Airway epithelial cell (primary cell): ENCODE results near the gene ZKSCAN3. TPM values are rescaled to one million over a fixed set of nuclear protein-coding genes. Genes with fewer than 3 reads are reported as not detected.

Experiments
- total RNA-seq: library from RNA; depleted of rRNA; stranded (reverse); fragments of >200 nt; gene quantifications from 2 replicates; pipeline ENCODE4 v1.2.3, GENCODE V29; 2015

Gene ZKSCAN3
- 2.2 and 3.7 TPM in 2 replicates for total RNA-seq

GRCh38 chr6:28349892-28350737 is at the start of gene ZKSCAN3:
Gene ZKSCAN3, plus strand, starts transcription at chr6:28349947. Its CDS starts 9,640 bp downstream, at chr6:28359587.

DNA sequence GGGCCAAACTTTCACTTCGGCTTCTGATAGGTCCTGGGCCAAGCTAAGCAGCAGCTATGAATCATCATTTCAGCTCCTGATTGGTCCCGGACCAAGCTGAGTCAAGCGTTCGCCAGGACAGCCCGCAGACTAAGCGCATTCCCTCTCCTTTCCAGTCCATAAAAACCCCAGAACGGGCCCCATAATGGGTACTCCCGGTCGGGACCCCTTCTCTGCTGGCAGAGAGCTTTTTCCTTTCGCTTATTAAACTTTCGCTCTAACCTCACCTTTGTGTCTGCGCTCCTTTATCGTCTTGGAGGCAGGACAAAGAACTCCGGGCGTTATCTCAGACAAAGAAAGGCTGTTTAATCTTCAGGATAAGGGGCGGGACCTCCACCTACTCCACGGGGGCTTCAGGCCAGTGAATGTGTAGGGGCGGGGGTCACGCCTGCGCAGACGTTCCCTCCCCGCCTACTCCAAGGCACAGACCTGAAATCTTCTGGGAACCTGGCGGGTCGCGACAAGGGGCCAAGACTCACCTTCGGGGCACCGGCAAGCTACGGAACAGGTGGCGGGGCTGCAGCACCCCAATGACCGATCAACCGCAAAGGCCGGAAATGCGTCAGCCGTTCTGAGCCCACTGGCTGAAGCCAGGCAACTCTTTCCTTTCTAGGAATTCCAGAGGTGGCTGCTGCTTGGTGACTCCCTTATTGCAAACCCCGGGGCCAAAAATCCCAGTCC is 14.0 kb upstream of the ZKSCAN3 start, which contains the start of gene ZSCAN31:
Gene ZSCAN31, minus strand, starts transcription at position 585 of the 720 bp plus-strand sequence. CDS start 6,465 bp downstream, outside the sequence.

GRCh38 chr6:28399350-28400121 is 49.8 kb downstream of the ZKSCAN3 start, which contains the start of gene ZSCAN12:
Gene ZSCAN12, minus strand, starts transcription at chr6:28399747. Its CDS starts 1,342 bp downstream, at chr6:28398405.

Other genes with a start within 250 kb of the ZKSCAN3 start
- 1.4 and 2.0 TPM in 2 replicates for gene ZSCAN16, start 225.3 kb upstream of the ZKSCAN3 start, total RNA-seq
- 5.4 and 5.7 TPM in 2 replicates for gene ZKSCAN8, start 208.1 kb upstream of the ZKSCAN3 start, total RNA-seq
- 3.9 and 7.0 TPM in 2 replicates for gene ZSCAN9, start 124.7 kb upstream of the ZKSCAN3 start, total RNA-seq
- gene ZKSCAN4, start 97.7 kb upstream of the ZKSCAN3 start, total RNA-seq = 2.6 and 3.1 TPM in 2 replicates
- 0.56 and 1.0 TPM in 2 replicates for gene NKAPL, start 90.7 kb upstream of the ZKSCAN3 start, total RNA-seq
- 5.0 and 7.4 TPM in 2 replicates for gene ZSCAN26, start 82.8 kb upstream of the ZKSCAN3 start, total RNA-seq
- 1.1 and 2.8 TPM in 2 replicates for gene PGBD1, start 68.4 kb upstream of the ZKSCAN3 start, total RNA-seq
- gene ZSCAN31, start 13.8 kb upstream of the ZKSCAN3 start, total RNA-seq = 4.2 and 5.0 TPM in 2 replicates
- gene ZSCAN12, start 49.8 kb downstream of the ZKSCAN3 start, total RNA-seq = 3.4 and 3.5 TPM in 2 replicates
- 0.74 and 1.4 TPM in 2 replicates for gene ZSCAN23, start 93.5 kb downstream of the ZKSCAN3 start, total RNA-seq
- gene GPX6, start 165.8 kb downstream of the ZKSCAN3 start, total RNA-seq = not detected in 2 replicates
- not detected in 2 replicates for gene GPX5, start 175.9 kb downstream of the ZKSCAN3 start, total RNA-seq